GM12801 (cell line): ENCODE data around the gene DSCAM.

ENCODE experiments used
- CTCF ChIP-seq: IDR thresholded peaks from one replicate; pipeline ENCODE4 v1.5.1; 2011; ENCODE audit warnings: control low read depth; ENCODE audit not compliant: insufficient read length; ENCODE audit errors: extremely low read depth

The DSCAM gene

GRCh38 chr21:40016667-40017066 is 830.3 kb downstream of the DSCAM start:
- no peak for TF ChIP-seq CTCF

- no peak for TF ChIP-seq CTCF
Measured at GRCh38 chr21:40016234-40016633, 830.7 kb downstream of the DSCAM start.

- no peak for TF ChIP-seq CTCF
Measured at GRCh38 chr21:40015818-40016217, 831.1 kb downstream of the DSCAM start.

GRCh38 chr21:40014394-40014793 is 832.6 kb downstream of the DSCAM start:
- TF ChIP-seq CTCF = no peak

GRCh38 chr21:40013001-40013735 is 833.8 kb downstream of the DSCAM start:
- no peak for TF ChIP-seq CTCF

GRCh38 chr21:40011371-40011770 is 835.6 kb downstream of the DSCAM start:
- TF ChIP-seq CTCF = no peak

- TF ChIP-seq CTCF = no peak
Measured at GRCh38 chr21:40002978-40003377, 844.0 kb downstream of the DSCAM start.
